MCF 10A (cell line): ENCODE measurements around the gene YTHDC1. TPM values are rescaled to one million over a fixed set of nuclear protein-coding genes. Genes with fewer than 3 reads are reported as not detected.
"Not testable (repeated sequence)": the region's sequence is repeated elsewhere in the genome, so short reads cannot be mapped to it uniquely, and the experiment has no call there.

Experiments used
- BruUV-seq: library from RNA; stranded (reverse); fragments of 400-500 nt; replicated peaks from 2 replicates; lab custom pipeline; 2021; lab: Mats Ljungman, UMichigan
- CTCF ChIA-PET: fragments of 300-600 bp; sonication (Branson Sonifier 250); formaldehyde crosslinking; extraction: SDS; loops from one replicate; lab custom pipeline; 2021; ENCODE audit warnings: antibody characterized with exemption, inconsistent platforms; lab: Yijun Ruan, JAX
- POLR2A ChIA-PET: fragments of 300-600, 350-650 bp; sonication (Branson Sonifier 250); formaldehyde crosslinking; extraction: SDS; loops from one replicate; lab custom pipeline; 2020; ENCODE audit warnings: antibody characterized with exemption, inconsistent platforms; lab: Yijun Ruan, JAX
- DNase-seq: peaks from one replicate; pipeline ENCODE4 v3.0.0-alpha.2; 2018; ENCODE audit not compliant: unreplicated experiment
- H3K27ac Mint-ChIP-seq: one replicate; pipeline ENCODE4 v1.8.0; 2022; ENCODE audit warnings: mild to moderate bottlenecking, low read depth, mixed read lengths; ENCODE audit not compliant: unreplicated experiment
- H3K27me3 Mint-ChIP-seq: one replicate; pipeline ENCODE4 v1.8.0; 2022; ENCODE audit warnings: mixed read lengths; ENCODE audit not compliant: insufficient read depth, unreplicated experiment
- H3K36me3 Mint-ChIP-seq: one replicate; pipeline ENCODE4 v1.8.0; 2022; ENCODE audit warnings: mild to moderate bottlenecking, moderate library complexity, mixed read lengths; ENCODE audit not compliant: insufficient read depth, unreplicated experiment
- H3K4me1 Mint-ChIP-seq: one replicate; pipeline ENCODE4 v1.8.0; 2022; ENCODE audit warnings: mixed read lengths; ENCODE audit not compliant: insufficient read depth, unreplicated experiment
- H3K4me3 Mint-ChIP-seq: one replicate; pipeline ENCODE4 v1.8.0; 2022; ENCODE audit warnings: mild to moderate bottlenecking, moderate library complexity, mixed read lengths; ENCODE audit not compliant: unreplicated experiment
- H3K9me3 Mint-ChIP-seq: one replicate; pipeline ENCODE4 v1.8.0; 2022; ENCODE audit warnings: mixed read lengths; ENCODE audit not compliant: unreplicated experiment
- intact Hi-C: fragments of 100-400 bp; cut with micrococcal nuclease; formaldehyde crosslinking; loops from 2 replicates; pipeline ENCODE4 v1.14.1; 2022
- total RNA-seq: library from RNA; stranded (reverse); gene quantifications from 2 replicates; pipeline ENCODE4 v1.2.3, GENCODE V29; 2022
- TF ChIP-seq, protein P1 (sequence below): fragments of 200-600 bp; IDR thresholded peaks from one replicate; pipeline ENCODE4 v1.8.0; 2022; ENCODE audit warnings: antibody characterized with exemption, mild to moderate bottlenecking; ENCODE audit not compliant: unreplicated experiment

YTHDC1 gene
- total RNA-seq, 1 experiment from 2014 or later = 123 TPM

DNA sequence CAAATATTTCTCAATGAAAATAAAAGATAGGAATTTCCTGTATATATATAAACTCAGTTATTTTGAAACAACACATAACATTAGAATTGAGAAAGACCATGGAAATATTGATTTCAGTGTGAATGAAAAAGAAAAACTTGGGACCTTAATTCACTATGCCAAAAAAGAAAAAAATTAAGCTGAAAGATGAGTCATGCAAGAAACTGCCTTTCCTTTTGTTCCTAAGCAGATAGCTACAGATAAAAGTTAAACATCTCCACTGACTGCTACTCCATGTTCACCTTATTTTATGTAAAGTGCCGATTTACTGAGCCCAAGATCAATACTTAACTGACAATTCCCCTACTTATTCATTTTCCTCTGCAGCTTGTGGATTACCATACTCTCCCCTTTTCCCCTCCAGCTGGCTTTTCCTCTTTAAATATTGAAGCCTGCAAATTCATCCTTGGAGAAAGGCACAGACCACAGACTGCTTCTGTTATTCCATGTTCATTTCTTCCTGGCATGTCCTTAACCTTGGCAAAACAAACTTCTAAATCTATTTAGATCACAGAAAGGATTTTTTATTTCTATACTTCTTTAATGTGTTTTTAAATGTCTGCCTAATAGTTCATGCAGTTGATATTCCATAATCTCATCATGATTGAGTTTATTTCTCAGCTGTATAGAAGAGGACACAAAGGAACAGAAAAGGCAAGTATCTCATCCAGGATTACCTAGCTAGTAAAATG, 40.5 kb upstream of the YTHDC1 start:
- CTCF ChIA-PET = interaction anchor here (0.7 to 6.1 kb wide), 3 partner anchors 14 to 84 kb away, joined by 3 to 23 read pairs (median 8); no protein-coding TSS in a partner anchor
- POLR2A ChIA-PET = interaction anchor here (0.7 to 1.2 kb wide), 5 partner anchors 12 to 779 kb away, joined by 3 to 4 read pairs (median 3); no protein-coding TSS in a partner anchor
- no peaks in the 10 kb centered on the region for H3K36me3 Mint-ChIP-seq
- H3K4me1 Mint-ChIP-seq = peaks cover 8% of the 10 kb centered on the region
- H3K27me3 Mint-ChIP-seq = no peaks in the 10 kb centered on the region
- TF ChIP-seq, protein P1, sequence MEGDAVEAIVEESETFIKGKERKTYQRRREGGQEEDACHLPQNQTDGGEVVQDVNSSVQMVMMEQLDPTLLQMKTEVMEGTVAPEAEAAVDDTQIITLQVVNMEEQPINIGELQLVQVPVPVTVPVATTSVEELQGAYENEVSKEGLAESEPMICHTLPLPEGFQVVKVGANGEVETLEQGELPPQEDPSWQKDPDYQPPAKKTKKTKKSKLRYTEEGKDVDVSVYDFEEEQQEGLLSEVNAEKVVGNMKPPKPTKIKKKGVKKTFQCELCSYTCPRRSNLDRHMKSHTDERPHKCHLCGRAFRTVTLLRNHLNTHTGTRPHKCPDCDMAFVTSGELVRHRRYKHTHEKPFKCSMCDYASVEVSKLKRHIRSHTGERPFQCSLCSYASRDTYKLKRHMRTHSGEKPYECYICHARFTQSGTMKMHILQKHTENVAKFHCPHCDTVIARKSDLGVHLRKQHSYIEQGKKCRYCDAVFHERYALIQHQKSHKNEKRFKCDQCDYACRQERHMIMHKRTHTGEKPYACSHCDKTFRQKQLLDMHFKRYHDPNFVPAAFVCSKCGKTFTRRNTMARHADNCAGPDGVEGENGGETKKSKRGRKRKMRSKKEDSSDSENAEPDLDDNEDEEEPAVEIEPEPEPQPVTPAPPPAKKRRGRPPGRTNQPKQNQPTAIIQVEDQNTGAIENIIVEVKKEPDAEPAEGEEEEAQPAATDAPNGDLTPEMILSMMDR = no peak
- no peak overlapping the region for H3K27ac Mint-ChIP-seq
- no peak for DNase-seq
- H3K9me3 Mint-ChIP-seq = no peaks in the 10 kb centered on the region
- H3K4me3 Mint-ChIP-seq = no peak overlapping the region
- intact Hi-C loops = no loop called here
- no TSS peak for BruUV-seq

DNA sequence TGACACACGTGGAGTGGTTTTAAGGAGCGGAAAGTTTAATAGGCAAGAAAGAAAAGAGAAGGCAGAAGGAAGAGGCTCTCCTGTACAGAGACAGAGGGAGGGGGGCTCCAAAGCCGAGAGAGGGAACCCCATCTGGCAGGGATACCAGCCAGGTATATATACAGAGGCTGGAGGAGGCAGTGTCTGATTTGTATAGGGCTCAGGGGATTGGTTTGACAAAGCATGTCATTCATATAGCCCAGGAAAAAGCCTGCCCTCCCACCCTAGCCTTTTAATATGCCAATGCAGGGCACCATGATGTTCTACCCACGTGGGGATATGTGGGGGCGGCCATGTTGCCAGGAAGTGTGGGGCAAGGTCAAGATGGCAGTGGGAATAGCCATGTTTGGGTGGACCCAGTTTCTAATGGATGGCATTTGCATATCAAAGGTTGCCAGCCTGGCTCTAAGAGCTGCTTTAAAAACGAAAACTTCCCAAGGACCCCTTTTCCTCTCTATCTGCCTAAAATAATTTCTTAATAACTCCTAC, 39.6 kb upstream of the YTHDC1 start:
- DNase-seq, H3K27ac Mint-ChIP-seq, H3K36me3 Mint-ChIP-seq, intact Hi-C loops, H3K4me3 Mint-ChIP-seq, H3K9me3 Mint-ChIP-seq, H3K27me3 Mint-ChIP-seq, BruUV-seq, H3K4me1 Mint-ChIP-seq: not testable (repeated sequence)
- POLR2A ChIA-PET = interaction anchor here (1.0 to 1.2 kb wide), 3 partner anchors 16 to 780 kb away, joined by 3 to 4 read pairs (median 3); no protein-coding TSS in a partner anchor
- CTCF ChIA-PET = interaction anchor here (6.1 kb wide), 1 partner anchor 13 kb away, joined by 23 read pairs; no protein-coding TSS in a partner anchor

DNA sequence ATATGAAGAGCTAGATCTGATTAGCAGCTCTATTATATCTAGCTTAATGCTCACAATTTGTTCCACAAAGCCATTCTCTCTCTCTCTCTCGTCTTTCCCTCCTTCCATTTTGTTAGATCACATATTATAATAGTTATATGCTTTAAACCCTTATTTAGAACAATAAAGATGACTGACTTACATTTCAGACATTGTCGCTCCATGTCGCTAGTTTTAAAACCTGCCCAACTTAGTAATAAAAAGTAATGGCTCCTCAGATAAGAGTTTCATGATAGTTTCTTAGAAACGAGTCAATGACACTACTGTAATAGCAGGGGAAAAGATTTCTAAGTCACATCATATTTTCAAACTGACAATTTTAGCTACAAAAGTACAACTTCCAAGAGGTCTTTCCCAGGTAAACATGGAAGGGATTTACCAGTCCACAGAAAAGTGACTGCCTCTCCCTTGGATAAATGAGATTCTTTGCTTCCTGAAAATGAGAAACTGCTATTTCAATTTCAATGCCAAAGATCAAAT, 38.5 kb upstream of the YTHDC1 start:
- no peak for DNase-seq
- H3K9me3 Mint-ChIP-seq = no peaks in the 10 kb centered on the region
- intact Hi-C loops = no loop called here
- H3K27me3 Mint-ChIP-seq = no peaks in the 10 kb centered on the region
- H3K4me3 Mint-ChIP-seq = no peak overlapping the region
- POLR2A ChIA-PET = no interaction called here
- TF ChIP-seq, protein P1 = no peak
- peaks cover 8% of the 10 kb centered on the region for H3K4me1 Mint-ChIP-seq
- BruUV-seq = no TSS peak
- CTCF ChIA-PET = interaction anchor here (0.7 to 1.8 kb wide), 3 partner anchors 12 to 245 kb away, joined by 4 to 12 read pairs (median 5); no protein-coding TSS in a partner anchor
- no peak overlapping the region for H3K27ac Mint-ChIP-seq
- H3K36me3 Mint-ChIP-seq = no peaks in the 10 kb centered on the region

DNA sequence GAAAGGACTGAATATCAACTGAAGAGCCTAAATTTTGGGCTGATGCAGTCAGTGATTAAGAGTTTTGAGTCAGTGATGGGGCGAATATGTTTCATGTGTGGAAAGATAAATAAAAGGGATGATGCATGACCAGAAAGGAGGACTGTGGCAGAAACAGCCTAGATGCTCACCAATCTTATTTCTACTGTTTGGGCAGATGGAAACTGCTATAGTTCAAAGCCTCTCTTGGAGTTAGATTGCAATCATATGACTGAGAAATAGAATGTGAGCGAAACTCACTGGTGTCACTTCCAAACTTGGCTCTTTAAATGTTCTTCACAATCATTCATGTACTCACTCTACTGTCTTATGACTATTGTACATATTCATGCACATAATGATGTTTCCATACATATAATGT, 35.4 kb upstream of the YTHDC1 start:
- Mint-ChIP-seq H3K36me3 (no peaks in the 10 kb centered on the region), H3K27ac (no peak overlapping the region), H3K9me3 (no peaks in the 10 kb centered on the region), H3K4me1 (peaks cover 3% of the 10 kb centered on the region), H3K27me3 (no peaks in the 10 kb centered on the region), H3K4me3 (no peak overlapping the region)
- ChIA-PET POLR2A (no interaction called here), CTCF (interaction anchor here (1.4 to 1.7 kb wide), 2 partner anchors 9 to 10 kb away, joined by 3 to 5 read pairs; no protein-coding TSS in a partner anchor)
- BruUV-seq = no TSS peak
- intact Hi-C loops = no loop called here
- TF ChIP-seq, protein P1 = no peak
- no peak for DNase-seq
